ENCODE results near the gene MAN2A2.

The MAN2A2 gene

DNA sequence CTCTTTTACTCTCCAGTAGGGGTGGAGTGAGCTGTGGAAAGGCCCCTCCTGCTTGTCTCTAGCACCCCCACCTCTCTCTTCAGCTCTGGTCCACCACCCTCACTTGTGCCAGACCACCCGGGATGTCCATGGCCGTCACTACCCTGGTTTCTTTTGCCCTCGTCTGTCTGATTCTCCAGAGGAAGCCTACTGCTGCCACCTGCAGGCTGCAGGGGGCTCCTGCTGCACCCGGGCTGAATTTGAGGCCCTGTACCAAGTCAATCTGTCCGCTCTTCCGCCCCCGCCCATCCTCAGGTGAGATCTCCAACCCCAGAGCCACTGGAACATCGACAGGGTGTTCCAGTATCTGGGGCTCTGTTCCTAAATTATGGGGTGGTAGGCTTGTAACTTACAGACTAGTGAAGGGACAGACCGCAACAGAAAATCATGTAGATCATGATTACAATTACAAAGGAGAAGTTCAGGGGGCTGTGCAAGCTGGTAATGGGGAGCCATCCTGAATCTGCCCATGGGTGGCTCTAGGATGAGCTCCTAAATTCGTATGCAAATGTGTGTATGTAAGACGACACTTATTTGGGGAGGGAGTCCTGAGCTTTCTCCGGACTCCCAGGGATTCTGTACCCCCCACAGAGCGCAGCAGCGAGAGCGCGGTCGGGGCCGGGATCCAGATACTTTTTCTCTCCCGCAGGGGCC is 31.3 kb downstream of the MAN2A2 start:
- H3K27ac ChIP-seq = peak overlapping the region; percentile 73
- peak overlapping the region; percentile 75 to 93 for H3K4me3 ChIP-seq (ENCODE audit: low read depth in 1 of 2, low read length in 1 of 2)
- no peaks in the 10 kb centered on the region for H3K9me3 ChIP-seq
- H3K4me1 ChIP-seq (ENCODE audit: control insufficient read depth in 1 of 2, insufficient read depth in 1 of 2, low read depth in 1 of 2, low read length in 1 of 2) = peaks cover 65 to 75% of the 10 kb centered on the region in 2 experiments
- H3K36me3 ChIP-seq = peaks cover 15% of the 10 kb centered on the region
- H3K27me3 ChIP-seq = no peaks in the 10 kb centered on the region
- TF ChIP-seq, protein P1, sequence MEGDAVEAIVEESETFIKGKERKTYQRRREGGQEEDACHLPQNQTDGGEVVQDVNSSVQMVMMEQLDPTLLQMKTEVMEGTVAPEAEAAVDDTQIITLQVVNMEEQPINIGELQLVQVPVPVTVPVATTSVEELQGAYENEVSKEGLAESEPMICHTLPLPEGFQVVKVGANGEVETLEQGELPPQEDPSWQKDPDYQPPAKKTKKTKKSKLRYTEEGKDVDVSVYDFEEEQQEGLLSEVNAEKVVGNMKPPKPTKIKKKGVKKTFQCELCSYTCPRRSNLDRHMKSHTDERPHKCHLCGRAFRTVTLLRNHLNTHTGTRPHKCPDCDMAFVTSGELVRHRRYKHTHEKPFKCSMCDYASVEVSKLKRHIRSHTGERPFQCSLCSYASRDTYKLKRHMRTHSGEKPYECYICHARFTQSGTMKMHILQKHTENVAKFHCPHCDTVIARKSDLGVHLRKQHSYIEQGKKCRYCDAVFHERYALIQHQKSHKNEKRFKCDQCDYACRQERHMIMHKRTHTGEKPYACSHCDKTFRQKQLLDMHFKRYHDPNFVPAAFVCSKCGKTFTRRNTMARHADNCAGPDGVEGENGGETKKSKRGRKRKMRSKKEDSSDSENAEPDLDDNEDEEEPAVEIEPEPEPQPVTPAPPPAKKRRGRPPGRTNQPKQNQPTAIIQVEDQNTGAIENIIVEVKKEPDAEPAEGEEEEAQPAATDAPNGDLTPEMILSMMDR (IDR thresholded peaks at IDR 0.05) = peak; percentile 97

DNA sequence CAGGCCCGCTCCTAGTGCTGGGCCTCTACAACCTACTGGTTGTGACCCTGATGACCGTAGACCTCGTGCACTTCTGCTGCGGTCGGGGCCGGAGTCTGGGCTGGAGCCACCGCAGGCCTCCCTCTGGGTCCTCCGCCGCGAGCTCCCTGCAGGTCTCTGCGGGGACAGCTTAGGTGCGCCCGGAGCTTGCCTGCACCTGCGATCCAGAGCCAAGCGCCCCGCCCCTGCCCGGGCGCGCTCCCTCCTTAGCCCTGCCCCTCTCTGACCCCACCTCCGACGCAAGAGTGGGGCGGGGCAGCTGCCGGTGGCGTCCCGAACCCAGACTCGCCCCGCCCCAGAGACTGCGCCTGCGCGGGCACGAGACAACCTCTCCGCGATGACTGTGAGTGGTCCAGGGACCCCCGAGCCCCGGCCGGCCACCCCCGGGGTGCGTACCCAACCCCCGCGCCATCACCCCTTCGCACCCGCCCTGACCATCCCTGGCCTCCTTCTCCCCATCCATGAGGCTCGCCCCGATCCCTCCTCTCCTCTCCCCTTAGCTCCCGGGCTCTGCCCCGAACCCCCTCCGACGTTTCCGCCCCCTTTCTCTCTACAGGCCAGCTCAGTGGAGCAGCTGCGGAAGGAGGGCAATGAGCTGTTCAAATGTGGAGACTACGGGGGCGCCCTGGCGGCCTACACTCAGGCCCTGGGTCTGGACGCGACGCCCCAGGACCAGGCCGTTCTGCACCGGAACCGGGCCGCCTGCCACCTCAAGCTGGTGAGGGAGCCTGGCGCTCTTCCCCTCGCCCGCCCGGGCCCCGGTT is 32.0 kb downstream of the MAN2A2 start, which contains the start of gene UNC45A:
Gene UNC45A, plus strand, starts transcription at position 337 of the 803 bp plus-strand sequence. Its CDS starts 40 bp downstream, at position 377.
- Histone ChIP-seq H3K27me3 (no peaks in the 10 kb centered on the region), H3K9me3 (no peaks in the 10 kb centered on the region), H3K27ac (peak within 1 kb of the TSS; percentile 73), H3K4me3 (ENCODE audit: low read depth in 1 of 2, low read length in 1 of 2) (peak within 1 kb of the TSS; percentile 75 to 93), H3K36me3 (peaks cover 22% of the 10 kb centered on the region), H3K4me1 (ENCODE audit: control insufficient read depth in 1 of 2, insufficient read depth in 1 of 2, low read depth in 1 of 2, low read length in 1 of 2) (peaks cover 57 to 67% of the 10 kb centered on the region in 2 experiments)
- TF ChIP-seq, protein P1 (IDR thresholded peaks at IDR 0.05) = peak; percentile 49

DNA sequence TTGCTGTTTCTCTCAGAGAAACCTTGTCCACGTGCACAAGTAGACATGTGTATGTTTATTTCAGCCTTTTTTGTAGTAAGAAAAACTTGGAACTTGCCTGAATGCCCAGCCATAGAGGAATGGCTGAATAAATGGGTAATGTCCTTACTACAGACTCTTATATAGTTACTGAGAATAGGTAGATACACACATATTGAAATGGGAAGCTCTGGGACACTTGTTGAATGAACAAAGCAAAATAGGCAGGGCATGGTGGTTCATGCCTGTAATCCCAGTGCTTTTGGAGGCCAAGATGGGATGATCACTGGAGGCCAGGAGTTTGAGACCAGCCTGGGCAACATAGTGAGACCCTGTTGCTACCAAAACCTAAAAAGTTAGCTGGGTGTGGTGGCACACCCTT is 33.7 kb downstream of the MAN2A2 start:
- H3K4me1 ChIP-seq (ENCODE audit: control insufficient read depth in 1 of 2, insufficient read depth in 1 of 2, low read depth in 1 of 2, low read length in 1 of 2) = peaks cover 41 to 50% of the 10 kb centered on the region in 2 experiments
- H3K36me3 ChIP-seq = peaks cover 39% of the 10 kb centered on the region
- no peaks in the 10 kb centered on the region for H3K9me3 ChIP-seq
- TF ChIP-seq, protein P1 (IDR thresholded peaks at IDR 0.05) = no peak
- no peak overlapping the region for H3K4me3 ChIP-seq (ENCODE audit: low read depth in 1 of 2, low read length in 1 of 2)
- no peaks in the 10 kb centered on the region for H3K27me3 ChIP-seq
- H3K27ac ChIP-seq = no peak overlapping the region

DNA sequence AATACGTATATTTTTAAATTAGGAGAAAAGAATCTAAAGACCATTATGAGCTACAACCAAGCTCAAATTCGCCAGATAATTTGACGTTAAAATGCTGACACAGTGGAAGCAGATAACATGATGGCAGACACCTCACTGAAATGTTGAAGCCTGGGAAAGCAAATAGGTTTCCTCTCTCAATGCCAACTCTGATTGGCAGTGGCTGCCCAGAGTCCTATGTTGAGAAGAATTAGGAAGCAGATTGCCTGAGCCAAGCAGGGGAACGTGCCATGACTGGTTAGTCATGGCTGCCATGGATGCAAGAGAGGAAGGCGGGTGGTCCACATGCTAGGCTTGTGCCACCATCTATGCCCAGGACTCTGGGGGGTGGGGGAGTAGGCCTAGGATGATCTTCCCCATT is 35.2 kb downstream of the MAN2A2 start:
- peaks cover 26 to 36% of the 10 kb centered on the region in 2 experiments for H3K4me1 ChIP-seq (ENCODE audit: control insufficient read depth in 1 of 2, insufficient read depth in 1 of 2, low read depth in 1 of 2, low read length in 1 of 2)
- no peak overlapping the region for H3K27ac ChIP-seq
- TF ChIP-seq, protein P1 (IDR thresholded peaks at IDR 0.05) = no peak
- no peaks in the 10 kb centered on the region for H3K9me3 ChIP-seq
- peaks cover 53% of the 10 kb centered on the region for H3K36me3 ChIP-seq
- no peaks in the 10 kb centered on the region for H3K27me3 ChIP-seq
- H3K4me3 ChIP-seq (ENCODE audit: low read depth in 1 of 2, low read length in 1 of 2) = no peak overlapping the region

DNA sequence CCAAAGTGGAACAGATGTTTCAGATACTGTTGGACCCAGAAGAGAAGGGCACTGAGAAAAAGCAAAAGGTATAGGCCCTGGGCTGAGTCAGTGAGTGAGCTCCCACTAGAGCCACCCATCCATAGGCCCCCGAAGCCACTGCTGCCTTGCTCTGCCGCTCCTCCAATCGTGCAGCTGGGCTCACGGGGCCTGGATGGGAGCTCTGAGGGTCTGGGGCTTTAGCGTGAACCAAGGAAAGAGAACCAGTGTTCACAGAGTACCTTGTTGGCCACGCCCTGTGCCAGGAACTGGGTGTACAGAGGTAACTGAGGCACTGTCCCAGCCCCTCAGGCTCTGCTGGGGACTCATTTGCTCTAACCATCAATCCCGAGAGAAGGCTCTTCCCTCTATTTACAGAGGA is 36.7 kb downstream of the MAN2A2 start:
- TF ChIP-seq, protein P1 (IDR thresholded peaks at IDR 0.05) = no peak
- no peaks in the 10 kb centered on the region for H3K27me3 ChIP-seq
- peaks cover 68% of the 10 kb centered on the region for H3K36me3 ChIP-seq
- H3K9me3 ChIP-seq = no peaks in the 10 kb centered on the region
- no peak overlapping the region for H3K4me3 ChIP-seq (ENCODE audit: low read depth in 1 of 2, low read length in 1 of 2)
- peaks cover 19 to 27% of the 10 kb centered on the region in 2 experiments for H3K4me1 ChIP-seq (ENCODE audit: control insufficient read depth in 1 of 2, insufficient read depth in 1 of 2, low read depth in 1 of 2, low read length in 1 of 2)
- H3K27ac ChIP-seq = no peak overlapping the region

Measured in neutrophil (primary cell).